Transverse colon (tissue), 3 donors: ENCODE measurements around the gene SRRM5.

Source experiments
- POLR2A ChIP-seq: fragments of 450-650 bp; IDR thresholded peaks from one replicate; pipeline ENCODE4 v1.6.1; 2016; ENCODE audit warnings: antibody characterized with exemption, mild to moderate bottlenecking, moderate library complexity
- TF ChIP-seq, protein P1 (sequence below), 5 experiments: fragments of 200-600 bp in 3 of 5; fragments of 450-650 bp in 2 of 5; sonication (generic) in 3 of 5; IDR thresholded peaks; 1 replicate in 2 of 5; 2 replicates in 3 of 5; pipeline ENCODE4 v1.5.1; 2016 to 2017; ENCODE audit warnings: antibody characterized with exemption in 5 of 5, inconsistent platforms in 3 of 5, mild to moderate bottlenecking in 2 of 5, moderate library complexity in 1 of 5

DNA sequence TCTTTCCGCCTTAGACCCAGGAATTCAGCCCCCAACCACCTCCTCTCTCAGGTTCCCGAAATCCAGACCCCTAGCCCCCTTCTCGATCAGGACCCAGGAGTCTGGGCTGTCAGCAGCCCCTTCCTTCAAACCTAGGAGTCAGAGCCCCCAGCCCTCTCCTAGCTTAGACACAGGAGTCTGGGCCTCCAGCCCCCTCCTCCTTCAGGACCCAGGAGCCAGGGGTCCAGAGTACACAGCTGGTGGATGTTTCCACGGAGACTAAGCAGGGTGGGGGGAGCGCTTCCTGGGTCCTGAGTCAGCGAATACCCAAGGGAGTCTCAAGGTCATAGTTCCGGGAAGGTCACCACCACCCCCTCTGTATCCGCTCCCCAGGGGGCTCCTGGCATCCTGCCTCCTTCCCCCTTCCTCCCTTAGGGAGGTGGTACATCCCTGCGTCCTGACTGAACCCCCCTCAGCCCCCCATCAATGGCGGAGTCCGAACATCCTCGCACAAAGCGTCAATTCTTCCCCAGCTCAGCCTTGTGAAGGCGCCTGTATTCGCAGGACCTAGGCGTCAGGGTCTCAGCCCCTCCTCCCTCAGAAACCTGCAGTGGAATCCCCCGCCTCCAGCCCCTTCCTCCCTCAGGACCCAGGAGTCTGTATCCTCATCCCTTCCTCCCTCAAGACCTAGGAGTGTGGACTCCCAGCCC lies 23.1 kb downstream of the SRRM5 start:
- TF ChIP-seq, protein P1, sequence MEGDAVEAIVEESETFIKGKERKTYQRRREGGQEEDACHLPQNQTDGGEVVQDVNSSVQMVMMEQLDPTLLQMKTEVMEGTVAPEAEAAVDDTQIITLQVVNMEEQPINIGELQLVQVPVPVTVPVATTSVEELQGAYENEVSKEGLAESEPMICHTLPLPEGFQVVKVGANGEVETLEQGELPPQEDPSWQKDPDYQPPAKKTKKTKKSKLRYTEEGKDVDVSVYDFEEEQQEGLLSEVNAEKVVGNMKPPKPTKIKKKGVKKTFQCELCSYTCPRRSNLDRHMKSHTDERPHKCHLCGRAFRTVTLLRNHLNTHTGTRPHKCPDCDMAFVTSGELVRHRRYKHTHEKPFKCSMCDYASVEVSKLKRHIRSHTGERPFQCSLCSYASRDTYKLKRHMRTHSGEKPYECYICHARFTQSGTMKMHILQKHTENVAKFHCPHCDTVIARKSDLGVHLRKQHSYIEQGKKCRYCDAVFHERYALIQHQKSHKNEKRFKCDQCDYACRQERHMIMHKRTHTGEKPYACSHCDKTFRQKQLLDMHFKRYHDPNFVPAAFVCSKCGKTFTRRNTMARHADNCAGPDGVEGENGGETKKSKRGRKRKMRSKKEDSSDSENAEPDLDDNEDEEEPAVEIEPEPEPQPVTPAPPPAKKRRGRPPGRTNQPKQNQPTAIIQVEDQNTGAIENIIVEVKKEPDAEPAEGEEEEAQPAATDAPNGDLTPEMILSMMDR (IDR thresholded peaks at IDR 0.05), result no peak
- no peak for TF ChIP-seq POLR2A
